WI38 (cell line): ENCODE data around the gene ALG14.

Experiments used
- H3K4me3 ChIP-seq: 2 replicates; pipeline ENCODE4 v1.5.1; 2011; ENCODE audit warnings: low read depth, mild to moderate bottlenecking, control low read depth, low read length
- TF ChIP-seq, protein P1 (sequence below): IDR thresholded peaks from 2 replicates; pipeline ENCODE4 v1.5.1; 2012; ENCODE audit warnings: low read depth, mild to moderate bottlenecking, control low read depth, low read length

The ALG14 gene

DNA sequence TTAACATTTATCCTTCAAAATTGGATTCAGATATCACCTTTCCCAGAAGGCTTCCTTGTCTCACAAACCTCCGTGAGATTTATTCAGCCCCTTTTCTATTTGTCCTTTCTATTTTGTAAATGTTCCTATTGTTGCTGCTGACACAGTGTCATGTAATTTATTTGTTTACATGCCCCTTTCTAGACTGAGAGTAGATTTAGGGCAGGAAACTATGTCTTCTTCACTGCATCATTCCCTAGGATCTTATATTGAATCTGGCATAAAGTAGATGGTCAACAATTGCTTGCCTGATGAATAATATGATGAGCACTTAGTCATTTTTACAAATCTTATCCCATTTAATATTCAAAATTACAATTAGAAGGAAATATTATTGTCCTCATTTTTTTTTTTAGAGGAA is 137.7 kb downstream of the ALG14 start:
- no peak overlapping the region for H3K4me3 ChIP-seq
- TF ChIP-seq, protein P1, sequence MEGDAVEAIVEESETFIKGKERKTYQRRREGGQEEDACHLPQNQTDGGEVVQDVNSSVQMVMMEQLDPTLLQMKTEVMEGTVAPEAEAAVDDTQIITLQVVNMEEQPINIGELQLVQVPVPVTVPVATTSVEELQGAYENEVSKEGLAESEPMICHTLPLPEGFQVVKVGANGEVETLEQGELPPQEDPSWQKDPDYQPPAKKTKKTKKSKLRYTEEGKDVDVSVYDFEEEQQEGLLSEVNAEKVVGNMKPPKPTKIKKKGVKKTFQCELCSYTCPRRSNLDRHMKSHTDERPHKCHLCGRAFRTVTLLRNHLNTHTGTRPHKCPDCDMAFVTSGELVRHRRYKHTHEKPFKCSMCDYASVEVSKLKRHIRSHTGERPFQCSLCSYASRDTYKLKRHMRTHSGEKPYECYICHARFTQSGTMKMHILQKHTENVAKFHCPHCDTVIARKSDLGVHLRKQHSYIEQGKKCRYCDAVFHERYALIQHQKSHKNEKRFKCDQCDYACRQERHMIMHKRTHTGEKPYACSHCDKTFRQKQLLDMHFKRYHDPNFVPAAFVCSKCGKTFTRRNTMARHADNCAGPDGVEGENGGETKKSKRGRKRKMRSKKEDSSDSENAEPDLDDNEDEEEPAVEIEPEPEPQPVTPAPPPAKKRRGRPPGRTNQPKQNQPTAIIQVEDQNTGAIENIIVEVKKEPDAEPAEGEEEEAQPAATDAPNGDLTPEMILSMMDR: no peak

DNA sequence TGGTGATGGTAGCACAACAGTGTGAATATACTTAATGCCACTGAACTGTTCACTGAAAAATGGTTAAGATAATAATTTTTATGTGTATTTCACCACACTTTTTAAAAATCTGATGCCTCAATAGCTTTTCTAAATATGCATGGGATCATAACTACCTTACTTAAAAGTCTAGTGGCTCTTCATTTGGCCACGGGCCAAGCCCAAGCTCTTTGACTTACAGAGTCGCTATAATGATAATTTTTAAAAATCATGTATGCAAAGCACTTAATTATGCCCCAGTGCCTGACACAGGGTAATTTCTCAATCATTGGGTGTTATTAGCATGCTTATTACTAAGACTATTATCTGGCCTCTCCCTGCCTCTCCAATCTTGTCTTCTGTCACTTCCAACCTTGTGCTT is 138.2 kb downstream of the ALG14 start:
- H3K4me3 ChIP-seq: no peak overlapping the region
- TF ChIP-seq, protein P1: no peak

DNA sequence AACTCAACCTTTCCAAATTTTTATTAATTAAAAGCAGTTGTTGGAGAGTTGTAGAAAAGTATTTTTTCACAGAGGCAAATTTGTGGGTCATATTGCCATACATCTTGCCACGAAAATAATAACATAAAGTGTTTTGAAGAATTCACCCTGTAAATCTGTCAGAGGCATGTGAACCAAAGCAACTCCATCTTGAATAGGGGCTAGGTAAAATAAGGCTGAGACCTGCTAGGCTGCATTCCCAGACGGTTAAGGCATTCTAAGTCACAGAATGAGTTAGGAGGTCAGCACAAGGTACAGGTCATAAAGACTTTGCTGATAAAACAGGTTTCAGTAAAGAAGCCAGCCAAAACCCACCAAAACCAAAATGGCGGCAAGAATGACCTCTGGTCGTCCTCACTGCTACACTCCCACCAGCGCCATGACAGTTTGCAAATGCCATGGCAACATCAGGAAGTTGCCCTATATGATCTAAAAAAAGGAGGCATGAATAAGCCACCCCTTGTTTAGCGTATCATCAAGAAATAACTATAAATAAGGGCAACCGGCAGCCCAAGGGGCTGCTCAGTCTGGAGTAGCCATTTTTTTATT is 141.4 kb downstream of the ALG14 start:
- no peak overlapping the region for H3K4me3 ChIP-seq
- TF ChIP-seq, protein P1: no peak

DNA sequence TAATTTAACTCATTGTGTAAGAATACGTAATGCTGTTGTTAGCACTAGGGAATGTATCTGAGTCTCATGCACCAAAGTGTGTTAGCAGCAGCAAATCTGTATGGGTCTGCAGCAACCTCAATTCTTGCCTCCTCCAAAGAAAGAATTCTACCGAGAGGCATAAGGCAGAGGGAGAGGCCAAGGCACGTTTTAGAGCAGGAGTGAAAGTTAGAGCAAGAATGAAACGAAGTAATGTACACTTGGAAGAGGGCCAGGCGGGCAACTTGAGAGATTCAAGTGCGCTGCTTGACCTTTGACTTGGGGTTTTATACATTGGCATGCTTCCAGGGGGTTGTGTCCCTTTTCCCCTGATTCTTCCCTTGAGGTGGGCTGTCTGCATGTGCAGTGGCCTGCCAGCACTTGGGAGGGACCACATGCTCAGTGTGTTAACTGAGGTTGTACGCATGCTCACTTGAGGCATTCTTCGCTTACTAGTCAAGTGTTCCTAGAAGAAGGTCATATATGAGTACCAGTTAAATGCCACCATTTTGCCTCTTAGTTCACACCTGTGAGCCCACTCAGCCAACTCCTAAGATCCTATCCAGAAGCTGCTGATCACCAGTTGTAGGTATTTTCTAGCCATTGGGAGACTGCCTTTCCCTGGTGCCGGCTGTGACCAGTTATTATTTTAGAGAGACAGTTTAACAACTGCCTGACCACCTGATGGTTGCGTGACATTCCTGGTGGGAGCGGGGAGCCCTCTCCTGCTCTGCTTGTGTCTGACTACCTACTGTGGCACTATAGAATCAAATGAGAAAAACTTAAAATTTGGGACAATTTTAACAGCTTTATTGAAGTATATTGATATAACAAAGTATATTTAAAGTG is 143.2 kb downstream of the ALG14 start:
- TF ChIP-seq, protein P1: no peak
- H3K4me3 ChIP-seq: no peak overlapping the region; the same call in 1 of the 2 replicates

DNA sequence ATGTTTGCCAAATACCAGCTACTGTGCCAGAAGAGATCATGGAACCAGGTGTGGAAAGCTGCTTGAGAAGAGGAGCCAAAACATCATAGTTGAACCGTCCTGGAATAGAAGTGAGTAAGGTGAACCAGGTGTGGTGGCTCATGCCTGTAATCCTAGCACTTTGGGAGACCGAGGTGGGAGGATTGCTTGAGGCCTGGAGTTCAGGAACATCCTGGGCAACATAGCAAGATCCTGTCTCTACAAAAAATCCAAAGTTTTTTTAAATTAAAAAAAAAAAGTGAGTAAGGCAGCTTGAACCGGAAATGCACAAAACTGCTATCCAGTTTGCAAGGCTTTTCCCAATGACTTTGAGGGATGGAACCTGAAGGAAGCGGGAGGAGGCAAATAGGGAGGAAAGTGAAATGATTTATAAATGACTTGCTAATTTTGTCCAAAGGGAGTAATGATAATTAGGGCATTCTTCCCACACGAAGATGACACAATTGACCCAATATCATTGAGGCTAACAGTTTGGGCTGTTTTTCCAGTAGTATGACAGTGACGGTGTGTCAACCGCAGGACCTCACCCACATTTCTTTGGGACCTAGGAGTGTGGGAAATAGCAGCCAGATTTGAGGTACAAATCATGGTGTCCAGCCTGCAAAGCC is 144.3 kb downstream of the ALG14 start:
- H3K4me3 ChIP-seq: peak overlapping the region; percentile 90

DNA sequence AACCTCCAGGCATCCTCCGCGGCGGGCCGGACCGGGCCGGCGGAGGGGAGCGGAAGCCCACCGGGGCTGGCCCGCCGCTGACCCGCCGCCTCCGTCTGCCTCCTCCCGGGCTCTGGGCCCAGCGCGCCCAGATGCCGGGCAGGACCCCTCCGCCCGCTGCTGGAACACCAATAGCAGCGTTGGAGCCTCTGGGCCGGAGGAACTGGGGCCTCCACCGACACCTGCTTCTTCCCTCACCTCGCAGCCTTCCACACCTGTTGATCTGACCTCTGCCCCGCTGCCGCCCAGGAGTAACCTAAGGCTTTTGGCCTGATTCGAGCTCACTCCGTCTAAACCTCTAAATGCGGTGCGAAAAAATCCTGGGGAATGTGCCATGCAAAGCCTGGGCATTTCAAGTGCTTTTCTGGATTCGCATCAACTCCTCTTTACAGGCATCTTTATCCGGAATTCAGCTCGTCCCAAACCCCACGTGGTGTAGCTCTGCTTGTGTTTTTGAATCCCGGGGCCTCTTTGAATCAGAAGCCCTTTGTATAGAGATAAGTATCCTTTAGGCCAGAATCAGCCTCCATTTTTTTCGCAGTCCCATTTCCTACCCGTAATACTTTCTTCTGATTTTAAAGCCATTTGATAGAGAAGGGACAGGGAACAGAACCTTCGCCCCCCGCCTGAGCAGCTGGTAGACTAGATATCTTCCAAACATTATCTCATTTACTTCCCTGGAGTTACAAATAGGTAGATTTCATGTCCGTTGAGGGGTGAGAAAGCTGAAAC is 145.2 kb downstream of the ALG14 start:
- TF ChIP-seq, protein P1: no peak

More for the DNA sequence above, 144.3 kb downstream of the ALG14 start:
- TF ChIP-seq, protein P1: no peak

More for the DNA sequence above, 145.2 kb downstream of the ALG14 start:
- peak overlapping the region; percentile 90 for H3K4me3 ChIP-seq
